Choroid plexus epithelial cell (primary cell): ENCODE results near the gene GPBP1.

ENCODE experiments used
- DNase-seq: peaks from one replicate; pipeline ENCODE4 v3.0.0-alpha.2; 2010; ENCODE audit warnings: low read depth
- H3K4me3 ChIP-seq: 2 replicates; pipeline ENCODE4 v1.5.1; 2011; ENCODE audit warnings: low read depth, mild to moderate bottlenecking, control low read depth, low read length, moderate library complexity
- CTCF ChIP-seq: conservative IDR thresholded peaks from 2 replicates; pipeline ENCODE4 v1.5.1; 2011; ENCODE audit warnings: low read depth, mild to moderate bottlenecking, control low read depth, inconsistent platforms, low read length, moderate library complexity

The GPBP1 gene

GRCh38 chr5:57211039-57211438, 37.2 kb downstream of the GPBP1 start:
- no peak overlapping the region for H3K4me3 ChIP-seq
- no peak for TF ChIP-seq CTCF
- DNase-seq = no peak

- no peak for TF ChIP-seq CTCF
- DNase-seq = peak; percentile 50
Observed at GRCh38 chr5:57215629-57216195, 41.9 kb downstream of the GPBP1 start.

GRCh38 chr5:57216714-57217113, 42.9 kb downstream of the GPBP1 start:
- TF ChIP-seq CTCF = no peak
- no peak overlapping the region for H3K4me3 ChIP-seq
- DNase-seq = peak; percentile 83

More at GRCh38 chr5:57215629-57216195, 41.9 kb downstream of the GPBP1 start:
- no peak overlapping the region for H3K4me3 ChIP-seq

GRCh38 chr5:57219386-57219785, 45.5 kb downstream of the GPBP1 start:
- no peak overlapping the region for H3K4me3 ChIP-seq
- peak; percentile 18 for DNase-seq
- no peak for TF ChIP-seq CTCF

GRCh38 chr5:57221049-57221568, 47.2 kb downstream of the GPBP1 start:
- H3K4me3 ChIP-seq = no peak overlapping the region
- peak; percentile 71 for TF ChIP-seq CTCF
- peak; percentile 74 for DNase-seq

GRCh38 chr5:57225553-57225952, 51.7 kb downstream of the GPBP1 start:
- H3K4me3 ChIP-seq = no peak overlapping the region
- DNase-seq = no peak
- TF ChIP-seq CTCF = no peak

GRCh38 chr5:57229313-57229712, 55.5 kb downstream of the GPBP1 start:
- DNase-seq = no peak
- no peak overlapping the region for H3K4me3 ChIP-seq
- no peak for TF ChIP-seq CTCF
